GOT3 (cell line): ENCODE data around the gene DGKH.

Source experiments
- DNase-seq: peaks from one replicate; lab custom pipeline; 2025; ENCODE audit warnings: mixed read lengths; lab: John Stamatoyannopoulos, UW

DGKH gene

DNA sequence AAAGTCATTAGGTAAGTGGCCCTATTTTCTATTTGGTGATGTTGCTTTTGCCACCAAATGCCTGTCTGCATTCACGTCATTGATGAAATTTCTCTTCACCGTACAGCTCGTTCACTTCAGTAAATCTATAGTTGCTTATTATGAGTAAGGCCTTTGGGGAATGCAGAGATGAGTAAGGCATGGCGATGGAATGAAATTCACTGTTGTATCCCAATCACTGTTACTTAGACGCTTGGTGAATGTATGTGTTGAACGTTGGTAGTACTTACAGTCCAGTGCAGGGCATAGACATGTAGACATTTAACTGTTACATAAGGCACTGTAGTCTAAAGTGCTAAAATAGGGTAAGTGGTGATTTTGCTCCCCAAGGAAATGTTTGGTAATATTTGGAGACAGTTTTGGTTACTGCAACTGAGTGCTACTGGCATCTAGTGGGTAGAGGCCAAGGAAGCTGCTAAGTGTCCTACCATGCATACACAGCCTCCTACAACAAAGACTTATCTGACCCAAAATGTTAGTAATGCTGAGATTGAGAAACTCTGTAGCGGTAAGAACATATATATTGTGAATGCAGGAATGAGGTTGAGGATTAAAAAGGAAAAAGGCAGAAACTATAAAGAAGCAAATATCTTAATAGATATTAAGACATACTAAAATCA, 229.3 kb downstream of the DGKH start:
- no peak for DNase-seq

DNA sequence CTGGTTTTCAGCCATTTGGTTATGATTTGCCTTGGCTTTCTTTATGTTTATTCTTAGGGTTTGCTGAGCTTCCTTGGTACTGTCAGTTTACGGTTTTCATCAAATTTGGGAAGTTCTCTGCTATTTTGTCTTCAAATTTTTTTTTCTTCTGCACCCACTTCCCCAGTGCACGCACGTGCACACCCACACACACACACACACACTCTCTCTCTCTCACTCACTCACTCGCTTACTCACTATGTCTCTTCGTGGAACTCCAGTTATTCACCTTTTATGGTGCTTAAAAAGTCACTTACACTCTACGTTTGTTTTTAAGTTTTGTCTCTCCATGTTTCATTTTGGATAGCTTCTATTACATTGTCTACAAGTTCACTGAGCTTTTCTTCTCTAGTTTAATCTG, 230.6 kb downstream of the DGKH start:
- no peak for DNase-seq

DNA sequence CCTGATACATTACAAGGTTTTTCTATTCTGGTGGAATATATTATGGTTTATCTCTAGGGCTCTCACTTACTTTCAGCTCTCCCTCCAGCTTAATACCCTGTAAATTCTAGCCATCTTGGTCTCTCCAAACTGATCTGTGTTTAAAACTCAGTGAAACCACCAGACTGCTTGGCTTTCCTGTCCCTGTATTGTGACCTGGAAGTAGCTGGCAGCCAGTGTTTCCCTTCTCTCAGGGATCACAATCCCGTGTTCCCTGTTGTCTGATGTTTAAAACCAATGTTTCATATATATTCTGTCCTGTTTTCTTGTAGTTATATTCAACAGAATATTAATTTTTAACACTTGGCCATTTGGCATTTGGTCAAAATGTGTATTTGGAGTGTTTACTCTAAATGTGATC, 231.5 kb downstream of the DGKH start:
- no peak for DNase-seq

DNA sequence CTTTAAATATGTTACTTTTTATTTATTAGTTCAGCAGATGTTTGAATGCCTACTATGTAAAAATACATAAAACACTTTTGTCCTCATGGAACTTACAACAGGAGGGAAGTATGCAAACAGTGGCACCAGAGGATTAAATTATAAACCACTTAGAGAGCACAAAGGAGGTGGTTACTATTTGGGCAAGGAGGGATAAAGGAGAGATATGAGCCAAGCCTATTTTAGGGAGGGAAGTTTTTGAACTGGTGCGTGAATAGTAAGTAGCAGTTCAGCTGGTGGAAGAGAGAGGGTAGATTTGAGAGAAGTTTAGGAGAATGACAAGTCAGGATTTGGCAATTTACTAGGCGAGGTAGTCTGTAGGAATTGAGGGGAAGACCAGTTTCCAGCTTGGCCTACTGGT, 232.1 kb downstream of the DGKH start:
- DNase-seq: no peak

DNA sequence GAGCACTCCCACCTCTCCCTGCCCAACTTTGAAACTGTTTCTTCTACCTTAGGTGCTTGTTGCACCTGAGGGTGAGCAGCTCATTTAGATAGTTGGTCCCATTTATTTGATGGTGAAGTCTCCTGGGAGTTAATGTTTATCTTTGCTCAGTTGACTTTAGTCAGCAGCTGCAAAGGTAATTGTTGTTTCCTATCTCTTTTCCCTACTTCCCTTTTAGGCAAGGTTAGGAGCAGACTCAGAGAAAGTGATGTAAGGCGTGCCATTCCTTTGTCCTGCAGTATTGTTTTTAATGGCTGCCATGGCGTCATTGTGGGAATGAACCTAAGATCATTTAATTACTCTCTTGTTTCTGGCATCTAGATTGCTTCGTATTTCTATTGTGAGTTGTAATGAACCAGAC, 235.1 kb downstream of the DGKH start:
- DNase-seq: no peak

DNA sequence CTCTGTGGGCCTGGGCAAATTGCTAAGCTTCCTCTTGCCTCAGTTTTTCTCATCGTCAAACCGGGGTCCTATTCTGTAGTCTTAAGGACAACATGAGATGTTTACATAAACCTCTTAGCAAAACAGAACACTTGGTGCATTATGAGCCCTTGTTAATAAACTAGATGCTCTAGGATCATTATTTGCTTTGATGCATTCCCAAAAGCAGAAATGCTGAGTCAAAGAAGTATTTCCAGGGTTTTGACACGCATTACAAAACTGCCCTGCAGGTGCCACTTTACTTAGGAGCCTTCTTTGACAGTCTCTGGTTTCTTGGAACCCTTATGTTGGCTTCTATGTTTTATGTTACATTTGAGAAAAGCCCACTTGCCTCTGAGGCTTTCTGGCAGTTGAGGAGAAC, 235.6 kb downstream of the DGKH start:
- no peak for DNase-seq
